Activated CD4-positive, alpha-beta T cell treated with anti-CD3 and anti-CD28 coated beads for 4 hours (primary cell): ENCODE data around the gene MCM9.
A peak's percentile ranks its signal among the peaks of the same experiment; 100 is the strongest.
"Not testable (repeated sequence)": the region's sequence is repeated elsewhere in the genome, so short reads cannot be mapped to it uniquely, and the experiment has no call there.

ENCODE experiments used
- DNase-seq, 2 donors: peaks; one replicate each; pipeline ENCODE4 v3.0.0-alpha.2; 2020

Gene MCM9

DNA sequence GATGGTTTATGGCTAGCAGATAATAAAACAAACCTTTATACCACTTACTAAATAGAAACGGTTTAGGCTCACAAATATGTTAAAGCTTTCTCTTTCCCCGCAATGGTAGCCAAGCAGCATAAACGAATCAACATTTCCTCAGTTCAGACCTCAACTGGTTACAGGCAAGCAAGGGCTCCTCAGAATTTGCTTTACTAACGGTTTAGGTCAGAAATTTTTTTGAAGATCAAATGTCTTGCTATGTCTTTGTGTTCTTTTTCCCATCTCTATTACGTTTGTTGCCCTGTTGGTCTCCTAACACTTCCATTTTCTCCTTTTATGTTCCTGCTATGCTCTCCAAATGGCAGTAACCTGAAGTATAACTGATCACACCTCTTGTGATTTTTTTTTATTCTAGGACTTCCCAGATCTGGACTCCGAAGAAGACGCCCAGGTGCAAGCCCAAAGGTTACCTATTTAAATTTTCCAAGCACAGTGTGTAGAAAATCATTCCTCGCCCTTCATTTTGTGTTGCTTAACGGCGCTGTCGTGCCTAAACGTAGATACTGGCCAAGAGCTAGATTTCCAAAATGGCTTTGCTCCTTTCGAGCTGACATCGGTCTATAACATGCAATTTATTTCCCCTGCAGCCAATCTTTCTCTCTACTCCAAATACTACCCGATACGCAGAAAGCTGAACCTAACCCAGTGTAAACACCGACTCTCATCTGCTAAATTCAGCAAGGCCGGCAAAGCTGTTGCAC, 41.7 kb downstream of the MCM9 start:
- DNase-seq: peak in 1 of 2 donors; percentile 10

DNA sequence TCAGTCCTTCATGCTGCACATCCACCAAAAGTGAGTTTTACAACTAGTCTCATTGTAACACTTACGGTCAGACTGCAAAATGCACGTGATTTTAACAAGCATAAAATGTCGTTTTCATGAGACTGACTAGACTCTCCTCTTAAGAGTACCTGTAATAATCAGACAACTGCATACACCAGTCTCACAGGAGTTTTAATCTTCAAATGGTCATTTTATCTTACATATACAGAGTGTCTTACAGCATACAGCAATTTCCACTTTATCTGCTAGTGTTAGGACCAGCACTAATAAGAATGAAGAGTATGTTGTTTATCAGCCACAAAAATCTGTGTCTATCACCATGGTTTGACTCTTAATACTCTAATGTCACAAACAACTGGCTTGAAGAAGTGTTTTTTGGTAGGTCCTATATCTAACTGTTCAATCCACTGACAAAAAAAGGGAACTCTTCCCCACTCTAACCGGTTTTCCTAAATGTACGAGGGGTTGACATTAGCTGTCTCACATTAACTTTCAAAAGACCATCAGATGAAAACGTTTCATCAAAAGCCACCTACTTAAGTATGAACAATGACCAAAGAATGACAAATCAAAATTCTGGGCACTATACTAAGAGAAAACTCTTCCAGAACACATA, 42.5 kb downstream of the MCM9 start:
- no peak for DNase-seq

DNA sequence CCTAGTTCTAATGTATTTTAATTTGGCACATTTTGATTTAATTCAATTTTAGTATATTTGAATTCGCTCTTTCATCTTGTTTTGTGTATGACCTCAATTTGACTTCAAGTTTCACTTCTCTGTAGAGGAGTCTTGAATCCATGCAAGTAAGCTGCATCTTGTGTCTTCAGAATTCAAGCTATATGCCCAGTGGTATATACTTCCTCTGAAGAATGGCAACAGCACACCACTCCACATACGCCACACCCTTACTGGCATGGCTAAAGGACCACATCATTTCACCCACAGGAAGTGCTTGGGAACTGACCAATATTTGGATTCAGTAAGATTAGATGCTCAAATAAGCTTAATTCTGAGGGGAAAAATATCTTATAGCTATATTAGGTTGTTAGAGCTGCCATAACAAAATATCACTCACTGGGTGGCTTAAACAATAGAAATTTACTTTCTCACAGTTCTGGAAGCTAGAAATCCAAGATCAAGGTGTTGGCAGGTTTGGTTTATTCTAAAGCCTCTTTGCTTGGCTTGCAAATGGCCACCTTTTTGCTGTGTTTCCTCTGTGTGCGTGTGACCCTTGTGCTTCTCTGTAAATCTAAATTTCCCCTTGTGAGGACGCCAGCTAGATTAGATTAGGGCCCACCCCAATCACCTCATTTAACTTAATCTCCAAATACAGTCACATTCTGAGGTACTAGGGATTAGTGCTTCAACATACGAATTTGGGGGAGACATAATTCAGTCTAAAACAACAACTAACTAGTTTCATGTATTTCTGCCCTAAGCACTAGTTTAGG, 43.8 kb downstream of the MCM9 start:
- DNase-seq: no peak

DNA sequence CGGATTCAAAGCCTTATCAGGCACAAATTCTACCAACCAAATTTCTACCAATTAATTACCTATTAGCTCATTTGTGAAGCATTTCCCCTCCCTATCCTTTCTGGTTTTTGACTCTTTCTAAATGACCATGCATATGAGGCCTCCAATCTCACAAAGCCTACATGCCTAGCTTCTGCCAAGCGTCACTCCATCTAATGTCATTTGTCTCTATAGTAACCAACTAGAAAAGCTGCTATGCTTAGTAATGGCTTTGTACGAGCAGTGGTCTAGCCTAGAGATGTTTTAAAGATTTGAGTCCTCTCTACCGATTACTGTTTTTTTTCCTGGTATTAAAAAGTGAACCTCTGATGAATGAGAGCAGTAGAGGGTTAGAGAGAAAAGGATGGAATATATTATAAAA, 45.8 kb downstream of the MCM9 start:
- no peak for DNase-seq

DNA sequence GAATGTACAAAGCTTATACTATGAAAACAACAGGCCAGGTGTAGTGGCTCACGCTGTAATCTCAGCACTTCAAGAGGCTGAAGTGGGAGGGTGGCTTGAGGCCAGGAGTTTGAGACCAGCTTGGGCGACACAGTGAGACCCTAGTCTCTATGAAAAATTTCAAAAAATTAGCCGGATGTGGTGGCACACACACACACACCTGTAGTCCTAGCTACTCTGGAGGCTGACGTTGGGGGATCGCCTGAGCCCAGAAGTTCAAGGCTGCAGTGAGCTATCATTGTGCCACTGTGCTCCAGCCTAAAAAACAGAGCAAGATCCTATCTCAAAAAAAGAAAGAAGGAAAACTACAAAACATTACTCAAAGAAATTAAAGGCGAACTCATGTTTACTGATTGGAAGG, 48.3 kb downstream of the MCM9 start:
- DNase-seq: no peak

DNA sequence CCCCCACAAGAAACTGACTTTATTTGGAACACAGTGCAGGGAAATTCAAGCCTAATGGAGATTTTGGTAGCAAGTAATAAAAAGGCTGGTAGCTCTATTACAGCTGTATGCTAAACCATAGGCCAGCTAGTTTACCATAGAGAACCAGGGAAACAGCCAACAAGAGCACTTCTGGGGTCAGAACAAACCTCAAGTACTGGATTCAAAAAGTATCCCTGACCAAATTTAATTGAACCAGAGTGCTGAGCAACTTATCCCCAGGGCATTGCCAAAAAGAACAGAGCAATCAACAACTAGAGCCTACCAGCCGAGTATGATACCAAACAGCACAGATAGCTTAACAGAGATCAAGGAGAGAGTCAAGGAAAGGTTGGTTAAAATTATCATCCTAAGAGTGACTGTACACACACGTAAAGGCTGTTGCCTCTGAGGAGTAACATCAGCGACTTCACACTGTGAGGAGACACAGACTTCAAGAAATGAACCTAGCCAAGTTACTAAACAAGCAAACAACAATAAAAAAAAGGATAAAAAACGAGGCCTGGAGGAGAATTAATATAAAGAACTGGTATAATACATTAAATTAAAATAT, 52.5 kb downstream of the MCM9 start:
- no peak for DNase-seq

DNA sequence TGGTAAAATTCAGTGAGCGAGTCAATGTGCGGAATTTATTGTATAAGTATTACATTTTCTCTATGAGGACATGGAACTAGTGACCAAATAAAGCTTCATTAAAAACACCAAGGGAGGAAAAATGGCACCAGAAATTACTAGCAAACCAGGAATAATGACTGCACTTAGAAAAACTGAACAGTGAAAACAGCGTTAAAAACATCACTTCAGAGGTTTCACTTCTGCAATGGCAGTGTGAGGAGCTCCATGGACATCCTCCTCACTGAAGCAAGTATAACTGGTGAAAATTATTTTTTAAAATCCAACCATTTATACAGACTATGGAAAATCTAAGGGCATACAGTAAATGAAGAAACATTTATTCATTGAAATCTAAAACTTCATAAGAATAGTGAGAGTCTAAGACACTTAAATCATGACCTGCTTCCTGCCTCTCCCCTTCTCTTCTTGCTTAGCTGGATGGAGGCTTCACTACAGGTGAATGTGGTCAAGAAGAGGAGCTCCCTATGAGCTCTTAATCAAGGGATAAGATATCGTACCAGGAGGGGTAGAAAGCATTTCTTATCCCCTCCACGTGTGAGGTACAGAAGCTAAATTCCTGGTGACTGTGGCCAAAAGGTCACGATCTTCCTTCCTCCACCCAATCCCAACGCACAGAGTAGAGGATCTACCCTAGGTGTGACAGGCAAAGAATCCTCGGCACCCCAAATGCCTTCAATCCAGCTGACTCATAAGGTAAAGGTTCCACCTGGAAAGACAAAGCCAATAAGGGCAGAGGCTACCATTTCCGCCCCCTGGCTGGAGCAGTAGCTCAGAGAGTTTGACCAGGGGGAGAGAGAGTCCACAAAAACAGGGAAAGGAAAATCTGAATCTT, 53.3 kb downstream of the MCM9 start:
- no peak for DNase-seq

DNA sequence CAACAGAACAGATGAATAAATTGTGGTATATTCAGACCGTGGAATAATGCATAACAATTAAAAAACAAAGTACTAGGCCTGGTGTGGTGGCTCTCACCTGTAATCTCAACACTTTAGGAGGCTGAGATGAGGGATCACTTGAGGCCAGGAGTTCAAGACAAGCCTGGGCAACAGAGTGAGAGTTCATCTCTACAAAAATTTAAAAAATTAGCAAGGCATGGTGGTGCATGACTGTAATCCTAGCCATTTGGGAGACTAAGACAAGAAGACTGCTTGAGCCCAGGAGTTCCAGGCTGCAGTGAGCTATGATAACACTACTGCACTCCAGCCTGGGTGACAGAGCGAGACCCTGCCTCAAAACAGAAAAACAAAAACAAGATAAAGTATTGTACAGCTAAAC, 57.2 kb downstream of the MCM9 start:
- no peak for DNase-seq

DNA sequence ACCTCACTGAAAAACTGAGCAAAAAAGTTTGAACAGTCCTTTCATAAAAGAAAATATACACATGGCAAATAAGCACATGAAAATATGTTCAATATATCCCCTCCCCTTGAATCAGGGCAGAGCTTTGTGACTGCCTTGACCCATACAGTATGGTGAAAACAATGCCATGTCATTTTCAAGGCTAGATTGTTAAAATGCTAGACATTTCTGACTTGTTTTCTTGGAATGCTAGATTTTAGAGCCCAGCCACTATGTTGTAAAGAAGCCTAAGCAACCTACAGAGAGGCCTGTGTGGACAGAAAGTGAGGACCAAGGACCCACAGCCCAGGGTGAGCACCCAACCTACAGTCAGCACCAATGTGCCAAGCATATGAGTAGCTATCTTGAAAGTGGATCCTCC, 58.1 kb downstream of the MCM9 start:
- no peak for DNase-seq

DNA sequence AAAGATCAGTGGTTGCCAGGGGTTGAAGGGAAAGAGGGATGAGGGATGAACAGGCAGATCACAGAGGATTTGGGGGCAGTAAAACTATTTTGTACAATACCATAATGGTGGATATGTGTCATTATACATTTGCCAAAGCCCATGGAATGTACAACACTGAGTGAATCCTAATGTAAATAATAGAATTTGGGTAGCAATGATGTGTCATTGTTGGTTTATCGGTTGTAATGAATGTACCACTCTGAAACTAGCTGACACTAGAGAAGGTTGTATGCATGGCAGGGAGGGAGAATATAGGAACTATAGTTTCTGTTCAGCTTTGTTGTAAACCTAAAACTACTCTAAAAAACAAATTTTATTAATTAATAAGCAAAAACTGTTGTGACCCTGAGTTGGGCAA, 58.8 kb downstream of the MCM9 start:
- no peak for DNase-seq

DNA sequence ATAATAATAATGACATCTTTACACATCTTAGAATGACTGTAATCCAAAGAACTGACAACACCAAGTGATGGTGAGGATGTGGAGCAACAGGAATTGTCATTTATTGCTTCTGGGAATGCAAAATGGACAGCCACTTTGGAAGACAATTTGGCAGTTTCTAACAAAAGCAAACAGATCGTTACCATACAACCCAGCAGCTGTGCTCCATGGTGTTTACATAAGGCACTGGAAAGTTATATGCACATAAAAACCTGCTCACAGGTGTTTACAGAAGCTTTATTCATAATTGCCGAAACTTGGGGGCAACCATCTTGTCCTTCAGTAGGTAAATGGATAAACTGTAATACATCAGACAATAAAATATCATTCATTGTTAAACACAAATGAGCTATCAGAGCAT, 59.3 kb downstream of the MCM9 start:
- no peak for DNase-seq

DNA sequence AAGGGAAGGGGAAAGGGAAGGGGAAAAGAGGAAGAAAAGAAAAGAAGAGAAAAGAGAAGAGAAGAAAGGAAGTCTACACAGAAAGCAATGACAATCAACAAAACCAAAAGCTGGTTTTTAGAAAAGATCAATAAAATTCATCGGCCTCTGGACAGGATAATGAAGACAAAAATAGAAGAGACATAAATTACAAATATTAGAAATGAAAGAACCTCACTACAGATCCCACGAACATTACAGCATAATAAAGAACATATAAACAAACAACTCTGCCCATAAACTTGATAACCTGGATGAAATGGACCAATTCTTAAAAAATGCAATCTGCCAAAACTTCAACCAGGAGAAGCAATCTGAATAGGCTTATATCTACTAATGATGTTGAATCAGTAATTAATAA, 61.7 kb downstream of the MCM9 start:
- DNase-seq: no peak

DNA sequence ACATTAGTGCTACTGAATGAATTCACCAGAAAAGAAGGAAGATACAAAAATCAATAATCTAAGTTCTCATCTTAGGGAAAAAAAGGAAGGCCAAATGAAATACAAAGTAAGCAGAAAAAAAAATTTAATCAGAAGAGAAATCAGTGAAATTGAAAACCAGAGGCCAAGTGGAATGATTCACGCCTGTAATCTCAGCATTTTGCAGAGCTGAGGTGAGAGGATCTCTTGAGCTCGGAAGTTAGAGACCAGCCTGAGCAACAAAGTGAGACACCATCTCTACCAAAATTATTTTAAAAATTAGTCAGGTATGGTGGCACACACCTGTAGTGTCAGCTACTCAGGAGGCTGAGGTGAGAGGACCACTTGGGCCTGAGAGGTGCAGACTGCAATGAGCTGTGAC, 62.2 kb downstream of the MCM9 start:
- DNase-seq: no peak

DNA sequence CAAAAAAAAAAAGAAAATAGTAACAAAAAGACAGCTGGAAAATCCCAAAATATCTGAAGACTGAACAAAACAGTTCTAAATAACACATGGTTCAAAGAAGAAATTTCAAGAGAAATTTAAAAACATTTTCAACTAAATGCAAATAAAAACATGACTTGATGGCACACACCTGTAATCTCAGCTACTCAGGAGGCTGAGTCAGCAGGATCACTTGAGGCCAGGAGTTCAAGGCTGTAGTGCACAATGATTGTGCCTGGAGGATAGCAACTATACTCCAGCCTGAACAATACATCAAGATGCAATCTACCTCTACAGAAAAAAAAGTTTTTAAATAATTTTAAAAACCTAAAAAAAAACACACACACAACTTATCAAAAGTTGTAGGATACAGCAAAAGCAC, 62.6 kb downstream of the MCM9 start:
- DNase-seq: no peak

DNA sequence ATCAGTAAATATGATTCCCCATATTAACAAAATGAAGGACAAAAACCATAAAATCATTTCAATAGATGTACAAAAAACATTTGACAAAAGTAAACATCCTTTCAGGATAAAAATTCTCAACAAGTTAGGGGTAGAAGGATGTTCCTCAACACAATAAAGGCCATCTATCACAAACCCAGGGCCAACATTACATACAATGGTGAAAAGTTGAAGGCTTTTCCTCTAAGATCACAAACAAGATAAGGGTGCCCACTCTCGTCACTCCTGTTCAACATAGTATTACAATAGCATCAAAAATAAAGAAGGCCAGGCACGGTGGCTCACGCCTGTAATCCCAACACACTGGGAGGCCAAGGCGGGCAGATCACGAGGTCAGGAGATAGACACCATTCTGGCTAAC, 63.6 kb downstream of the MCM9 start:
- DNase-seq: no peak

DNA sequence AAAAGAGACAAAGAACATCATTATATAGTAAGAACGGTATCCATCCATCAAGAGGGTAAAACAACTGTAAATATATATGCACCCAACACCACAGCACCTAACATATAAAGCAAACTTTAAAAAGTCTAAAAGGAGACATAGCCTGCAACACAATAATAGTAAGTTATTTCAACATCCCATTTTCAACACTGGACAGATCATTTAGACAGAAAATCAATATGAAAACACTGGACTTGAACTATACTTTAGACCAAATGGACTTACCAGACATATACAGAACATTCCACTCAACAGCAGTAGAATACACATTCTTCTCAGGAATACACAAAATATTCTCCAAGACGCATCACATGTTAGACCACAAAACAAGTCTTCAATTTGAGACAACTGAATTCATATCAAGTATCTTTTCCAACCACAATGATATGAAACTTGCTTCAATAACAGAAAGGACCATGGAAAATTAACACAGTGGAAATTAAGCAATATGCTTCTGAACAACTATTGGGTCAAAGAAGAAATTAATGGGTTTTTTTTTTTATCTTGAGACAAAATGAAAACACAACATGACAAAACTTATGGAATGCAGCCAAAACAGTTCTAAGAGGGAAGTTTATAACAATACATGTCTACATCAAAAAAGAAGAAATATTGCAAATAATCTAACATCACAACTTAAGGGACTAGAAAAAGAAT, 64.9 kb downstream of the MCM9 start:
- no peak for DNase-seq

DNA sequence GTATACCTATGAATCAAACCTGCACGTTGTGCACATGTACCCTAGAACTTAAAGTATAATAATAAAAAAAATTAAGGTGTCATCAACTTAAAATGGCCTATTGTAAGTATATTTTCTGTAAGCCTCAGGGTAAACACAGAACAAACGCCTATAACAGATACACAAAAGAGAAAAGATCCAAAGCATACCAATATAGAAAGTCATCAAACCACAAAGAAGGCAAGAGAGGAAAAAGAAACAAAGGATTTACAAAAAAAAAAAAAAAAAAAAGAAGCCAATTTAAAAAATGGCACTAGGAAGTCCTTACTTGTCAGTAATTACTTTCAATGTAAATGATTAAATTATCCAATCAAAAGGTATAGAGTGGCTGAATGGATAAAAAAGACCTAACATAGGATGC, 65.6 kb downstream of the MCM9 start:
- DNase-seq: no peak

DNA sequence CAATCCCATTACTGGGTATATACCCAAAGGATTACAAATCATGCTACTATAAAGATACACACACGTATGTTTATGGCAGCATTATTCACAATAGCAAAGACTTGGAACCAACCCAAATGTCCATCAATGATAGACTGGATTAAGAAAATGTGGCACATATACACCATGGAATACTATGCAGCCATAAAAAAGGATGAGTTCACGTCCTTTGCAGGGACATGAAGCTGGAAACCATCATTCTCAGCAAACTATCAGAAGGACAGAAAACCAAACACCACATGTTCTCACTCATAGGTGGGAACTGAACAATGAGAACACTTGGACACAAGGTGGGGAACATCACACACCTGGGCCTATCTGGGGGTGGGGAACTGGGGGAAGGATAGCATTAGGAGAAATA, 66.1 kb downstream of the MCM9 start:
- not testable (repeated sequence) for DNase-seq

DNA sequence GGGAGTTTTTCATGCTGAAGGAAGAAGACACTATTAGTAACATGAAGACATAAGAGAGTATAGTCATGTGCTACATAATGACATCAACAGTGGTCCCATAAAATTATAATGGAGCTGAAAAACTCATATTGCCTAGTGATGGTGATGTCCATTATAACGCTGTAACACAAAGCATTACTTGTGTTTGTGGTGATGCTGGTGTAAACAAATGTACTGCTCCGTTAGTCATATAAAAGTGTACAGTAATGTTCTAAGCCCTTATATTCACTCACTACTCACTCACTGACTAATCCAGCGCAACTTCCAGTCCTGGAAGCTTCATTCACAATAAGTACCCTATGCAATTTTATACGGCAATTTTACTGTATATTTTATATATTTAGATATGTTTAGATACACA, 67.8 kb downstream of the MCM9 start:
- no peak for DNase-seq

DNA sequence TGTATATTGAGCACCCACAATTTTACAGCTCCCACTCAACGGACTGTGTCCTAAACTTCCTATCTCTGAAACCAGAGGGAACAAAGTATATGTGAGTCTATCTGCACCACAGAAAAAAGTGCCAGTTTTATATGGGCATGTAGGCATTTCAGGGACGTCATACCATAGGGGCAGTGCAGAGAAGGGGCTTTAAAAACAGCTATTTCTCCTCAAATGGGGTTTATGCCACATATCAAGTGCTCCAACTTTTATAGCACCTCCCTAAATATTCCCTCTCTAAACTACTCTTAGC, 69.9 kb downstream of the MCM9 start:
- no peak for DNase-seq

DNA sequence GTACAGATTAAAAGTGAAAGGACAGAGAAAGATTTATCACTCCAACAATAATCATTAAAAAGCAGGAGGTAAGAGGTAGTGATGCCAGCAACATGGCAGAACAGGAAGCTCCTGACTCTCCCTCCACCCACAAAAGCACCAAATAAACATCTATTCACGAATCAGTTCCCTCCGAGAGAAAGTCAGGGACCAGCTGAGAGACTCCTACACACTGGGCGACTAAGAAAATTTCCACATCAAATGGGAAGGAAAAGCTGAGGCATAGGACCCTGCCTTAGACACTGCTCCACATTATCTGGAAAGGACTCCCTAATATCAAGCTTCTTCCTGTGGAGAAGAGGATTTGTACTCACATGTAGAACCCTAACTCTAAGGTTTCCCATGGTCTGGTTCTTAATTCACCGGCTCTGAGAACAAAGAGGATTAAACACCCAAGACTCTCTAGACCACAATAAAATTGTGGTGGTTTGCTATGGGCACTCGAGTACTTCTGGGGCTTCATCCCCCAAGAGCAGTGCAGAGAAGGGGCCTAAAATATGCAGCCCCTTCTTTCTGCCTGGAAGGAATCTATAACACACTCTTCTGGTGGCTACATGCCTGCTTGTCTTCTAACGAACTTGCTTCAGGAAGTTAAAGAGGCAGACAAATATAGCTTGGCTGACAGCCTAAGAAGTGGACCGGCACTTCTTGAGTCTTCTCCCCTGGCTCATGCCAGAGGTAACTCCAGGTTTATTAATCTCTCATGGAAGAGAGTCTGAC, 70.4 kb downstream of the MCM9 start:
- DNase-seq: no peak

DNA sequence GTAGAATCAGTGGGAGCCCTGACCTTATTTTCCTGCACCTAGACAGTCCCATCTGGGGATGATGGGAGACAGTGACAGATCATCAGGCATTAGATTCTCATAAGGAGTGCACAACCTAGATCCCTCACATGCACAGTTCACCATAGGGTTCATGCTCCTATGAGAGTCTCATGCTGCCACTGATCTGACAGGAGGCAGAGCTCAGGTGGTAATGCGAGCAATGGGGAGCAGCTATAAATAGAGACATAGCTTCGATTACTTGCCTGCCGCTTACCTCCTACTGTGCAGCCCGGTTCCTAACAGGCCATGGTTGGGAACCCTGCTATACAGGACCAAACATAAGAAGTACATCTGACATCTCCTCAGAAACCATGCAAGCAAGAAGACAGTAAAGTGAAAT, 72.5 kb downstream of the MCM9 start:
- no peak for DNase-seq
